PC-9 (cell line): ENCODE measurements around the gene RNASE7.

Experiments used
- EZH2 ChIP-seq: fragments of 200-600 bp; sonication (generic); IDR thresholded peaks from 2 replicates; pipeline ENCODE4 v1.8.0; 2017; ENCODE audit warnings: antibody characterized with exemption, low read depth
- TF ChIP-seq, protein P1 (sequence below): fragments of 200-600 bp; sonication (generic); conservative IDR thresholded peaks from 2 replicates; pipeline ENCODE4 v1.6.1; 2017; ENCODE audit warnings: mixed run types, antibody characterized with exemption, mild to moderate bottlenecking, moderate library complexity

DNA sequence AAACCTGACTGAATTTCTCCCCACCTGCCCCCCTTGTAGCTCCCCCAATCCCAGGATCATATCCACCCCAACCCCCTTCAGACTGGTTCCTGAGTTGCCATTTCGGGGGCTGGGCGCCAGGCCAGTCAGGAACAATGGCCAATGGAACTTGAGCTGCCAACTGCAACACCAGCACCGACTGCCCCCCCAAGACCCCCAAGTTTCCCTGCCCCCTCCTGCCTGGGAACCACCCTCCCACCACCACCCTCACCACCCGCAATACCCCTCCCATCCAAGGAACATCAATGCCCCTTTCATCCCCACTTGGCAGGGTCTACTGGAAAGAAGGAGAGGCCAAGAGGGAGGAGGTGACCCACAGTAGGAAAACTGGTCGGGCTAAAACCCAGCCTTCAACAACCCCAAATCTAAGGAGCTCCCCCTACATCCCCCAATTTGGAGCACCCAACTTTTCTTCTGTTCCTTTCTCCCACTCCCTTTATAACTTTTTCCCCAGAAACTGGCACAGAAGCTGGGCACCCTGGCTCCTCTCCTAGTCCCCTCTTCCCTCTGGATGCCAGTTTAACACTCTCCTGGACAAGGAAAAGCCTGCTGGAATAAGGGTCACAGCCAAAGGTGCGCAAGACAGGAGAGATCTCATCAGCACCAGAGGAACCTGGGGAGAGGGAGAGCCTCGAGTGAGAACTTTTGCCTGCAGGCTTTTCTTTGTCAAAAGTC lies 15.7 kb upstream of the RNASE7 start:
- TF ChIP-seq, protein P1, sequence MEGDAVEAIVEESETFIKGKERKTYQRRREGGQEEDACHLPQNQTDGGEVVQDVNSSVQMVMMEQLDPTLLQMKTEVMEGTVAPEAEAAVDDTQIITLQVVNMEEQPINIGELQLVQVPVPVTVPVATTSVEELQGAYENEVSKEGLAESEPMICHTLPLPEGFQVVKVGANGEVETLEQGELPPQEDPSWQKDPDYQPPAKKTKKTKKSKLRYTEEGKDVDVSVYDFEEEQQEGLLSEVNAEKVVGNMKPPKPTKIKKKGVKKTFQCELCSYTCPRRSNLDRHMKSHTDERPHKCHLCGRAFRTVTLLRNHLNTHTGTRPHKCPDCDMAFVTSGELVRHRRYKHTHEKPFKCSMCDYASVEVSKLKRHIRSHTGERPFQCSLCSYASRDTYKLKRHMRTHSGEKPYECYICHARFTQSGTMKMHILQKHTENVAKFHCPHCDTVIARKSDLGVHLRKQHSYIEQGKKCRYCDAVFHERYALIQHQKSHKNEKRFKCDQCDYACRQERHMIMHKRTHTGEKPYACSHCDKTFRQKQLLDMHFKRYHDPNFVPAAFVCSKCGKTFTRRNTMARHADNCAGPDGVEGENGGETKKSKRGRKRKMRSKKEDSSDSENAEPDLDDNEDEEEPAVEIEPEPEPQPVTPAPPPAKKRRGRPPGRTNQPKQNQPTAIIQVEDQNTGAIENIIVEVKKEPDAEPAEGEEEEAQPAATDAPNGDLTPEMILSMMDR, result no peak
- no peak for TF ChIP-seq EZH2
